ENCODE data around the gene CALB2. TPM values are rescaled to one million over a fixed set of nuclear protein-coding genes. Genes with fewer than 3 reads are reported as not detected.

Gene CALB2
- total and polyA plus RNA-seq, 2 of the 4 experiments (the other 2 are of a cell fraction) = 0.18 to 0.32 TPM

- TF ChIP-seq MAFK (IDR thresholded peaks at IDR 0.05; ENCODE audit: low read depth, low read length) (no peak), CEBPB (IDR thresholded peaks at IDR 0.05; ENCODE audit: low read depth, low read length) (no peak)
These were observed 19.0 kb upstream of the CALB2 start (continued) for GRCh38 chr16:71339236-71340171.

- no peak overlapping the region for H3K4me3 ChIP-seq (ENCODE audit: insufficient read depth, low read depth, low read length)
These were observed 18.1 kb upstream of the CALB2 start for GRCh38 chr16:71340406-71340805.

More at GRCh38 chr16:71340406-71340805, 18.1 kb upstream of the CALB2 start:
- 46% methylated on average over 5 of the region's 6 CpGs; no CpG with 5 or more reads in 1 of the 2 experiments for WGBS, 2 experiments (ENCODE audit: extremely low coverage in 2 of 2, insufficient read length in 1 of 2)
- ChIA-PET CTCF (no interaction called here), POLR2A (ENCODE audit: unreplicated experiment) (no interaction called here)
- no peak overlapping the region for H2BK5ac ChIP-seq (ENCODE audit: low read depth, low read length, poor library complexity, severe bottlenecking)
- H2AK5ac ChIP-seq (ENCODE audit: low read depth, low read length) = no peak overlapping the region
- H3K4ac ChIP-seq (ENCODE audit: low read depth, low read length) = no peak overlapping the region
- H2BK120ac ChIP-seq (ENCODE audit: low read depth, low read length) = no peak overlapping the region
- H4K8ac ChIP-seq (ENCODE audit: low read depth in 2 of 2, low read length in 2 of 2) = no peak overlapping the region
- no peak overlapping the region for H2AK9ac ChIP-seq (replicated peaks; ENCODE audit: low read depth, low read length, poor library complexity)
- H3K36me3 ChIP-seq (ENCODE audit: control insufficient read depth, insufficient read depth, low read length) = no peaks in the 10 kb centered on the region
- no peak for ATAC-seq (ENCODE audit: low read depth)
- H2BK15ac ChIP-seq (ENCODE audit: low read depth, low read length) = no peak overlapping the region
- in situ Hi-C loops (cut with MboI; ENCODE audit: low sequenced_read_pairs) = no loop called here
- no peak overlapping the region for H2BK20ac ChIP-seq (ENCODE audit: low read depth, low read length)
- H3K9me1 ChIP-seq (ENCODE audit: insufficient read depth, low read length) = no peaks in the 10 kb centered on the region; the same call in 1 of the 2 replicates
- no peak overlapping the region for H3K14ac ChIP-seq (replicated peaks; ENCODE audit: low read depth, low read length)
- no peaks in the 10 kb centered on the region for H3K4me1 ChIP-seq (ENCODE audit: control insufficient read depth, insufficient read depth, low read length)
- no peak overlapping the region for H3K27ac ChIP-seq (ENCODE audit: insufficient read depth, low read length)
- no peak overlapping the region for H3K9ac ChIP-seq (ENCODE audit: low read depth, low read length)
- H4K5ac ChIP-seq (ENCODE audit: low read depth, low read length) = no peak overlapping the region
- no peak overlapping the region for H3K23ac ChIP-seq (ENCODE audit: low read depth, low read length)
- H3K9me3 ChIP-seq (ENCODE audit: control insufficient read depth, insufficient read depth, low read length) = no peaks in the 10 kb centered on the region
- H3K56ac ChIP-seq (ENCODE audit: extremely low read depth, insufficient read depth, low read length) = no peak overlapping the region
- no peaks in the 10 kb centered on the region for H4K20me1 ChIP-seq (ENCODE audit: insufficient read depth, low read length)
- no peak for DNase-seq
- no TSS peak for BruUV-seq (replicated peaks)
- intact Hi-C loops (cut with micrococcal nuclease) = no loop called here
- dilution Hi-C loops (cut with HindIII; ENCODE audit: low sequenced_read_pairs, unreplicated experiment) = no loop called here
- H3K27me3 ChIP-seq (ENCODE audit: control insufficient read depth, insufficient read depth, low read length) = peaks cover 2% of the 10 kb centered on the region; the same call in 1 of the 2 replicates
- H4K91ac ChIP-seq (ENCODE audit: insufficient read depth, low read depth, low read length) = no peak overlapping the region
- no peak for TF ChIP-seq FOS (IDR thresholded peaks at IDR 0.05; ENCODE audit: low read depth, low read length)
- TF ChIP-seq MAZ (IDR thresholded peaks at IDR 0.05; ENCODE audit: borderline replicate concordance, low read depth, low read length) = no peak
- H3K18ac ChIP-seq (ENCODE audit: low read depth, low read length) = no peak overlapping the region
- H2AFZ ChIP-seq (replicated peaks; ENCODE audit: low read length, poor library complexity) = no peak overlapping the region
- H3K4me2 ChIP-seq (ENCODE audit: low read depth, low read length) = no peak overlapping the region
- no peaks in the 10 kb centered on the region for H3K79me1 ChIP-seq (ENCODE audit: low read depth in 1 of 2, low read length in 2 of 2)
